Muscle of leg (tissue), 11 donors: ENCODE measurements around the gene TFAP2A. TPM values are rescaled to one million over a fixed set of nuclear protein-coding genes. Genes with fewer than 3 reads are reported as not detected.

Experiments used
- DNase-seq: peaks from one replicate; pipeline ENCODE4 v3.0.0; 2013
- H3K27ac ChIP-seq: one replicate; pipeline ENCODE4 v1.5.1; 2013; ENCODE audit warnings: mild to moderate bottlenecking, low read length, control low read depth
- H3K27me3 ChIP-seq: one replicate; pipeline ENCODE4 v1.6.1; 2013; ENCODE audit warnings: low read length; ENCODE audit not compliant: control insufficient read depth, insufficient read depth
- H3K36me3 ChIP-seq: one replicate; pipeline ENCODE4 v1.6.1; 2013; ENCODE audit warnings: low read length; ENCODE audit not compliant: control insufficient read depth, insufficient read depth
- H3K4me1 ChIP-seq: one replicate; pipeline ENCODE4 v1.6.1; 2013; ENCODE audit warnings: low read length; ENCODE audit not compliant: control insufficient read depth, insufficient read depth
- H3K4me3 ChIP-seq: one replicate; pipeline ENCODE4 v1.5.1; 2013; ENCODE audit warnings: low read length, control low read depth
- H3K9me3 ChIP-seq: replicated peaks from 2 replicates; pipeline ENCODE4 v1.6.1; 2013; ENCODE audit warnings: low read depth, low read length; ENCODE audit not compliant: control insufficient read depth
- WGBS: methylation state at CpG from one replicate; pipeline ENCODE4 v1.1.5; 2013; ENCODE audit warnings: missing lambda C conversion rate; ENCODE audit not compliant: insufficient coverage; 5-methylcytosine and 5-hydroxymethylcytosine counted together
- polyA plus RNA-seq, 8 donors: library from polyadenylated mRNA; unstranded; fragments of 120-200 nt; gene quantifications; one replicate each; pipeline versions ENCODE4 v1.2.1 to v1.2.3, GENCODE V29; 2013; ENCODE audit warnings: inconsistent platforms in 1 of 8, low replicate concordance in 1 of 8; ENCODE audit not compliant: insufficient read length in 8 of 8, insufficient read depth in 1 of 8
- total RNA-seq: library from RNA; stranded (reverse); fragments of 120-200 nt; gene quantifications from one replicate; pipeline ENCODE4 v1.2.4, GENCODE V29; 2013

Gene TFAP2A
- total and polyA plus RNA-seq, 9 donors, result 0.13 to 11.4 (median 0.46) TPM

DNA sequence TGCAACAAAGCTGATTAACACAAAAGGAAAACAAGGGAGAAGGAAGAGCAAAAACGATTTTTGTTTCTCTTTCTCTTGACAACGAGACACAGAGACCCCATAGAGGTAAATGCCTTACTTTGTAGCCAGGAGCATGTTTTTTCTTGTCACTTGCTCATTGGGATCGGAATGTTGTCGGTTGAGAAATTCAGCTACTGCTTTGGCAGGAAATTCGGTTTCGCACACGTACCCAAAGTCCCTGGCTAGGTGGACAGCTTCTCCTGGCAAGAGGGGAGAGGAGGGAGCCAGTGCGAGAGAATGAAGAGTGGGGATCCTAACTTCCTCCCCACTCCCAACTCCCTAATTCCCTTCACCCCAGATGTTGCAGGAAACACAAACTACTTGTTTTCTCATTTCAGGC lies 14.5 kb downstream of the TFAP2A start:
- peaks cover 60% of the 10 kb centered on the region for H3K27me3 ChIP-seq
- no peak for DNase-seq
- H3K4me3 ChIP-seq, result no peak overlapping the region
- peaks cover 10% of the 10 kb centered on the region for H3K4me1 ChIP-seq
- H3K36me3 ChIP-seq, result no peaks in the 10 kb centered on the region
- no CpG with 5 or more reads among the region's 8 CpGs for WGBS
- H3K27ac ChIP-seq, result no peak overlapping the region
- H3K9me3 ChIP-seq, result no peaks in the 10 kb centered on the region

DNA sequence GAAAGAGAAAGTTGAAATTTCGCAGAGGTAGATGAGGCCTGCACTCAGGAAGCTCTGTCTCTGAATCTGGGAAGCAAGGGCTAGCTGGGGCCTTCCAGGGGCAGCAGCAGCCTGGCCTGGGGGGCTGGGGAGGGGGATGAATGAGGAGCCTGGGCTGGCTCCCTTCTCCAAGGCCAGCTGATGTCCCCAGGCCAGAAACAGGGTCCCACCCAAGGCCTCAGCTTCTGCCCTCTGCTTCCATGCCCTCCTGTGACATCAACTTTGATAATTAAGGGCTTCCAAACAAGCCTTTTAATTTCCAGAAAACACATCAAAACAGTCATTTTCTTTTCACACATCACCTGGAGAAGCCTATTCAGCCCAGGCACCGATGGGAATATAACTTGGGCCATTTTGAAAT lies 15.4 kb downstream of the TFAP2A start:
- 50% methylated on average over 1 of the region's 2 CpGs for WGBS
- DNase-seq, result no peak
- Histone ChIP-seq H3K4me1 (peaks cover 5% of the 10 kb centered on the region), H3K4me3 (no peak overlapping the region), H3K27me3 (peaks cover 55% of the 10 kb centered on the region), H3K9me3 (no peaks in the 10 kb centered on the region), H3K27ac (no peak overlapping the region), H3K36me3 (no peaks in the 10 kb centered on the region)

DNA sequence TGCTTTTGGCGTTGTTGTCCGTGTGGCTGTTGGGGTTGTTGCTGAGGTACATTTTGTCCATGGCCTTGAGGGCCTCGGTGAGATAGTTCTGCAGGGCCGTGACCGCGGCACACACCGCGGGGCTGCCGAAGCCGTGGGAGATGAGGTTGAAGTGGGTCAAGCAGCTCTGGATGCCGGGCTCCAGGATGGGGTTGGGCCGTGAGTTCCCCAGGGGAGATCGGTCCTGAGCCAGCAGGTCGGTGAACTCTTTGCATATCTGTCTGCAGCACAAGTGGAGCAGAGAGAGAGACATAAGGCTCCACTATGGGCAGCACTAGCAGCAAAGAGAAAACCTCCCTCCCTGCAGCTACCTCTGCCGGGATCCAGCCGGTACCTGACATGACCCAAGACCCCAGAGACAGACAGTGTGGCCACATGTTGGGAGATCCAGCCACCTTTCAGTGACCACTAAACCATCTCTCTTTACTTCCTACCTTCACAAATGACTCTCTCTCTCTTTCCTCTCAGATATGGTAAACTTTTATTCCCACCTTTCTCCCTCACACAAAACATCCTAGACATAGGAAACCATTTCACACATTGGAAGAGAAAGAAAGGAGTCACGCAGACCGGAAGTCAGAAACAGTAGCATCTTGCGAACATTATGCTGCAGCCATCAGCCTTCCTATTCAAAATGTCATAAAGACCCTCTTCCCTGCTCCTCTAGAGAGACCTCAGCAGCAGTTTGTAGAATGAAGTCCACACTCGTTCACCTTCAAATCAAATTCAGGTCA lies 16.2 kb downstream of the TFAP2A start:
- Histone ChIP-seq H3K36me3 (no peaks in the 10 kb centered on the region), H3K9me3 (no peaks in the 10 kb centered on the region), H3K4me1 (peaks cover 3% of the 10 kb centered on the region), H3K4me3 (no peak overlapping the region), H3K27me3 (peaks cover 58% of the 10 kb centered on the region), H3K27ac (no peak overlapping the region)
- DNase-seq, result no peak
- WGBS, result 15% methylated on average over 13 of the region's 20 CpGs

DNA sequence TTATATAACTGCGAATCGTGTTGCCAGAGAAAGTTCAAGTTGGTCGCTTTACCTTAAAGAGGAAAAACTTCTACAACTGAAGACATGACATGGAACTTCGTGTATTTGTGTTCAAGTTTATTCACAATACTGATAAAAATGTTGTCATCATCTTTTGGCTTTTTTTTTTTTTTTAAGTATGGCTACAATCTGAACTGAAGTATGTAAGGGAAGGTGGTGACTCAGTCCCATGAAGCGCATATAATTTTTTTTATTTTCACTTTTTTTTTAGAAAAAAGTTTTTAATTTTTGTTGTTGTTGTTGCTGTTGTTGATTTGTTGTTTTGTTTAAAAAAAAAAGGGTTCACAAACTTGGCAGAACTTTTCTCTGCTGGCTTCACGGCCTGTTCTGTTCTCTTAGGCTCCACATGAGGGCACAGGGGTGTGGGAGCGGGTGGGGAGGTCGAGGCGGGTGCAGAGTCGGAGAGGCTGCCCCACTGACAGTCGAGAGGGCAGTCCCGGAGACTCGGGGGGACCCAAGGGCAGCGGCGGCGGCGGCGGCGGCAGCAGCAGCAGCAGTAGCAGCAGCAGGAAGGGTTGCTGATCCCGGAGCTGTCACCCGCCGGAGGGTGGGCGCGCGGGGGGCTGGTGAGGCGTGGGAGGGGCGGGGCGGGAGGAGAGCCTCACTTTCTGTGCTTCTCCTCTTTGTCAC lies 17.0 kb downstream of the TFAP2A start:
- Histone ChIP-seq H3K9me3 (no peaks in the 10 kb centered on the region), H3K4me1 (no peaks in the 10 kb centered on the region), H3K27me3 (peaks cover 61% of the 10 kb centered on the region), H3K4me3 (no peak overlapping the region), H3K36me3 (no peaks in the 10 kb centered on the region), H3K27ac (no peak overlapping the region)
- WGBS, result 2% methylated on average over 17 of the region's 28 CpGs
- DNase-seq, result no peak

DNA sequence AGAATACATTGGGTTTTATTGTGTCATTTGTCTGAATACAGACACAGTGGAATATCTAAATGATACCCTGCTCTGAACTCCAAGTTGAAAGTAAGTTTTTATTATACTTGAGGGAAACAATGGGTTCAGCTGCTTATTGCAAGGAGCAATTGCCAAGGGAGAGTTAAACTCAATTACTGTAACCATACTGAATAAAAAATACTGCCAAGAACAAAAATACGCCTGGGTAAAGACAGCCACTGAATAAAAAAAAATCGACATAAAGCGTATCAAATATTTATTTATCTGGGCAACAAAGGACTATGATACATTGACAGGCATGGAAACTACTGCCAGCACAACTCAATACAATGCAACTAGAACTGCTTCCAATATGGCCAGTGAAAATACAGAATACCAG lies 18.1 kb downstream of the TFAP2A start:
- no CpG with 5 or more reads among the region's 3 CpGs for WGBS
- no peak for DNase-seq
- no peaks in the 10 kb centered on the region for H3K4me1 ChIP-seq
- peaks cover 67% of the 10 kb centered on the region for H3K27me3 ChIP-seq
- H3K36me3 ChIP-seq, result no peaks in the 10 kb centered on the region
- H3K27ac ChIP-seq, result no peak overlapping the region
- no peak overlapping the region for H3K4me3 ChIP-seq
- no peaks in the 10 kb centered on the region for H3K9me3 ChIP-seq

DNA sequence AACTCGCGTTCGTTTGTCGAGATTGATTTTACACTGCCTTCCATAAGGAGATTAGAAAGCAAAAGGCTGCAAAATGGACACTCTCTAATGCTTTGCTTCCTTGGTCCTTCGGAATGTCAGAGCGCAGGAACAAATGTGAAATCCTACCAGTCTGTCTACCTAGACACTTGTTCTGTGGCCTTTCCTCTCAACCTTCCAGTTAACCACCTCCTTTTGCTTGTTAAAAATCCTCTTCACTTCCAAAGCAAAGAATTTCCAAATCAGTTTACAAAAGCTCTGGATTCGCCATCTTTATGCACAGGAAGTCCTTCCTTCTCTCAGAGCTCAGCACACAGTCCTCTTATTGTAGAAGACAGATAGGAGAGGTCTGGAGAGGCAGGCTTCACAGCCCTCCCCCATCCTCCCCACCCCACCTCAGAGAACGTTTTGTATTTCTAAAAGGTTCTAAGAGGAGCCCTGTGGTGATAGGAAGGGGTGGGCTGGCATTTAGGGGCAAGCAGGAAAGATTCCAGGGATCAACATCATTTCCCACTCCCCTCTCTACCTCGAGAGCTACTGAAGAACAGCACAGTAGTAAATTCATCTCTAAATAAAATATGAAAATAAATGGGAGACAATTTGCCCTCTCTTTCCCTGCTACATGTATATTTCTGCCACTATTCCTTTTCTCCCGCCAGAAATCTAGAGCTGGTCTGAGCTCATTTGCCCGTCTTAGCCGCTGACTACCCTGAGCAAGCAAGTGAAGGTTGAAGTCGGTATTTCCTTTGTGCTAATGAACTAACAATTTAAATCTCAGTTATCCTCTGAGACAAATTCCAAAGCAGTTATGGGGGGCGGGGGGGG lies 18.9 kb downstream of the TFAP2A start:
- no peaks in the 10 kb centered on the region for H3K4me1 ChIP-seq
- H3K36me3 ChIP-seq, result no peaks in the 10 kb centered on the region
- H3K4me3 ChIP-seq, result no peak overlapping the region
- no peak overlapping the region for H3K27ac ChIP-seq
- no peak for DNase-seq
- H3K9me3 ChIP-seq, result no peaks in the 10 kb centered on the region
- peaks cover 72% of the 10 kb centered on the region for H3K27me3 ChIP-seq
- WGBS, result 3% methylated on average over 6 of the region's 14 CpGs

DNA sequence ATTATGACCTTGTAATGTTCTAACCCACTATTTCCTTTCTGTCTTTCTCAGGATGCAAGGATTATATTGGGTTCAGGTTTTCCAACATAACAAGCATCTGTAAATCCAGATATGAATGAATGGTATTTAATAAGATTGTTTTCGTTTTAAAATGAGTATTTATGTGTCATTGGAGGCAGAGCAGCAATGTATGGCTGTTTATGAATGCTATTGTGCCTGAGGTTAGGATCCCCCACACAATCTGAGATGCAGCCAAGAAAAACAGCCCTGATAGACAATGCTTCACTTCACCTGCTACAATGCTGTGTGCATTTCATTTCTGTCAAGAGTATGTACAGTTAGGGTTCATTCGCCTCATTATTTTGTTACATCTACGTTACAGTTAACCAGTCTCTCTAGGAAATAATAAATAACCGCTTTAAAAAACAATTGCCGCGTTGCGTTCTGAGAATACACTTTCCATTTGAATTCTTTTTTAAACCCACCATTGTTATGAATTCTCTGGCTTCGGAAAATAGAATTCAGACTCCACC lies 19.6 kb downstream of the TFAP2A start:
- H3K4me1 ChIP-seq, result peaks cover 4% of the 10 kb centered on the region
- no peak overlapping the region for H3K27ac ChIP-seq
- WGBS, result 2% methylated on average over 3 of the region's 8 CpGs
- DNase-seq, result no peak
- peaks cover 73% of the 10 kb centered on the region for H3K27me3 ChIP-seq
- H3K36me3 ChIP-seq, result no peaks in the 10 kb centered on the region
- H3K9me3 ChIP-seq, result no peaks in the 10 kb centered on the region
- H3K4me3 ChIP-seq, result no peak overlapping the region

DNA sequence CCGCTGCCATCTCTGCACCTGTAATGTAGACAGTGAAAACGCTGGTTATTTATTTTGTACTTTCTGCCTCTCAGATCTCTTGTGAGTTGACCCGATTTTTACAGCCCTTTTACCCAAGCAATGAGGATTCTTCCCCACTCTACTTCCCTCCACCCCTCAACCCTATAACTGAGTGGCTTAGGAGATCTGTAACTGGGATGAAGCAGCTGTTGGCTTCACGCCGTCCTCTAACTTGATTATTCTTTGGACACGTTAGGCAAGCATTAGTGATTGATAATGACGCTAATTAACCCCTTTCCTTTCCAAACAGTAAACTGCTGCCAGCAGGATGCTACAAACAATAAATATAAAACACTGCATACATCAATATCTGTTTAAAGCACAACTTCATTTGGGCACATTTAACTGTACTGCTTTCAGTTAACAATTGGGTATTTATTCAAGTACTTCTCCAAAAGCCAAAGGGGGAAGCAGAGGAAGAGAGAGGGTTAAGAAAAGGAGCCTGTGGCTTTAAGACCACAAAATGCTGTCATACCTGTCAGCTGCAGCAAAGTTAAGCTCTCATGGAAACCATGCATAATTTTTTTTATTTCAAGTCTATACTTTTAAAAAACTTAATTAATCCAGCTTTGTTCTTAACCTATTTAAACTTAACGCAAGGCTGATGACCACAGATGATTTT lies 21.2 kb downstream of the TFAP2A start:
- no CpG with 5 or more reads among the region's 8 CpGs for WGBS

DNA sequence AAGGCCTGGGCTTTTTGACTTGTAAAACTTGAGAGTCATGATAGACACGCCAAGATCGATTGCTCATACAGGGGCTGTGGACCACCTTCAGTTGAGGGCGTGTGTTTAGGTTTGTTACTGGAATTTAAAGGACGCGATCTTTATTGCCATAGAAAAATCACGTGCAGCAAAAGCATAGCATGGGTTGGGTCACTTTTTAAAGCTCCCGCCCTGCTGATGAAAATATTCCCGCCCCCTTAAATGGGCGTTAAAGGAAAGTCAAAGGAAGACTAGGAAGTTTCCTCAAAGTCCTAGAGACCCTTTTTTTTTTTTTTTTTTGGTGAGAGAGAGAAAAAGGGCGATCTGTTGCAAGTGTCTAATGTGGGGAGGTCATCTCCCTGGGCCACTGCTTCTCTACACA lies 23.1 kb downstream of the TFAP2A start:
- no peak for DNase-seq
- Histone ChIP-seq H3K9me3 (no peaks in the 10 kb centered on the region), H3K36me3 (no peaks in the 10 kb centered on the region), H3K4me3 (no peak overlapping the region), H3K27ac (no peak overlapping the region), H3K4me1 (peaks cover 9% of the 10 kb centered on the region), H3K27me3 (peaks cover 83% of the 10 kb centered on the region)
- 11% methylated on average over 6 of the region's 10 CpGs for WGBS

More for the DNA sequence above, 21.2 kb downstream of the TFAP2A start:
- Histone ChIP-seq H3K27me3 (peaks cover 73% of the 10 kb centered on the region), H3K4me3 (no peak overlapping the region), H3K27ac (no peak overlapping the region), H3K4me1 (peaks cover 9% of the 10 kb centered on the region), H3K36me3 (no peaks in the 10 kb centered on the region), H3K9me3 (no peaks in the 10 kb centered on the region)
- no peak for DNase-seq
